ENCODE results near the gene NPTN. TPM values are rescaled to one million over a fixed set of nuclear protein-coding genes. Genes with fewer than 3 reads are reported as not detected.

NPTN gene
- total and polyA plus RNA-seq, 2 of the 13 experiments (the other 11 are each of a cell fraction or from before 2014, with no cell fraction given) = 78.0 to 110 TPM

DNA sequence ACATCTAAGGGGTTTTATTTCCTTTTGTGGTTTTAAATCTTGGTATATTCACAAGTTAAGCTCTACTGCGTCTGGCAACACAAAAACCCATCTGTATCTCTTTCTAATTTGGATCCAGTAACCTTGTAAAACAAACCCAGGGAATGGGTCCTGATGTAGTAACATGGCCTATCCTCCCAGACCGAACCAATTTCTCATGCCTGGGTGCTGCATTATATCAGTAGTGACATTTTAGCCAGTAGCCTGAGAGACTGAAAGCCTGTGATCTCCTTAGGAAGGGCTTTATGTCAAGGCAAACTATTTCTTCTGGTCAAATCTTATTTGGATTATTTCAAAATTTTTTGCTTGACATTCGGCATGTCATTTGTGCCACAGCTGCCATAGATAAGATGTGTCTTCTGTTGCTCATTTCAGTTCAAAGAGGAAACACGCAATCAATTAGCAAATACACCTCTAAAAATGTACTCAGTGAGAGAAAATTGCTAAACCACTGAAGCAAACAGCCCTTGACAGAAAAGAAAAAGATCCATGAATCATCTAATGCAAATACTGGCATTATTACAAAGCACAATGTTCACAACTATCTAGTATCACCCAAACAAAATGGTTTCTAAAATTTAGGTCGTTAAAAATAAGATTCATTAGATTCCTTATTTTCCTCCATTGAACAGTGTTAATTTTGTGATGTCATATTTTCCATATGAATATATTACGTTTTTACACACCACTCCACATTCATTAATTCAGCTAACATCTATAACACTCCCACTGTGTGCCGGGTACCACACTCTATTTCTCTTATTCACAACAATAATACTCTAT is 4.0 kb downstream of the NPTN start (continued):
- no peak for TF ChIP-seq ZHX2 (IDR thresholded peaks at IDR 0.05; ENCODE audit: low read depth)
- no peak for TF ChIP-seq ZHX2 (CRISPR knock-in tag; IDR thresholded peaks at IDR 0.05; ENCODE audit: borderline replicate concordance)
- TF ChIP-seq SOX6 (IDR thresholded peaks at IDR 0.05) = no peak
- TF ChIP-seq SOX6 (CRISPR knock-in tag; IDR thresholded peaks at IDR 0.05) = peak; percentile 66
- peak; percentile 64; the same call in 1 of the 2 replicates for TF ChIP-seq CEBPB (IDR thresholded peaks at IDR 0.05; ENCODE audit: borderline replicate concordance, low read depth, low read length)
- no peak for TF ChIP-seq SRF (IDR thresholded peaks at IDR 0.05; ENCODE audit: low read depth, low read length)
- no peak for TF ChIP-seq PRDM10 (CRISPR knock-in tag; IDR thresholded peaks at IDR 0.05; ENCODE audit: low read depth)
- no peak for TF ChIP-seq ZNF891 (CRISPR knock-in tag; IDR thresholded peaks at IDR 0.05)
- TF ChIP-seq ZNF597 (CRISPR knock-in tag; IDR thresholded peaks at IDR 0.05) = no peak
- TF ChIP-seq, protein P1, sequence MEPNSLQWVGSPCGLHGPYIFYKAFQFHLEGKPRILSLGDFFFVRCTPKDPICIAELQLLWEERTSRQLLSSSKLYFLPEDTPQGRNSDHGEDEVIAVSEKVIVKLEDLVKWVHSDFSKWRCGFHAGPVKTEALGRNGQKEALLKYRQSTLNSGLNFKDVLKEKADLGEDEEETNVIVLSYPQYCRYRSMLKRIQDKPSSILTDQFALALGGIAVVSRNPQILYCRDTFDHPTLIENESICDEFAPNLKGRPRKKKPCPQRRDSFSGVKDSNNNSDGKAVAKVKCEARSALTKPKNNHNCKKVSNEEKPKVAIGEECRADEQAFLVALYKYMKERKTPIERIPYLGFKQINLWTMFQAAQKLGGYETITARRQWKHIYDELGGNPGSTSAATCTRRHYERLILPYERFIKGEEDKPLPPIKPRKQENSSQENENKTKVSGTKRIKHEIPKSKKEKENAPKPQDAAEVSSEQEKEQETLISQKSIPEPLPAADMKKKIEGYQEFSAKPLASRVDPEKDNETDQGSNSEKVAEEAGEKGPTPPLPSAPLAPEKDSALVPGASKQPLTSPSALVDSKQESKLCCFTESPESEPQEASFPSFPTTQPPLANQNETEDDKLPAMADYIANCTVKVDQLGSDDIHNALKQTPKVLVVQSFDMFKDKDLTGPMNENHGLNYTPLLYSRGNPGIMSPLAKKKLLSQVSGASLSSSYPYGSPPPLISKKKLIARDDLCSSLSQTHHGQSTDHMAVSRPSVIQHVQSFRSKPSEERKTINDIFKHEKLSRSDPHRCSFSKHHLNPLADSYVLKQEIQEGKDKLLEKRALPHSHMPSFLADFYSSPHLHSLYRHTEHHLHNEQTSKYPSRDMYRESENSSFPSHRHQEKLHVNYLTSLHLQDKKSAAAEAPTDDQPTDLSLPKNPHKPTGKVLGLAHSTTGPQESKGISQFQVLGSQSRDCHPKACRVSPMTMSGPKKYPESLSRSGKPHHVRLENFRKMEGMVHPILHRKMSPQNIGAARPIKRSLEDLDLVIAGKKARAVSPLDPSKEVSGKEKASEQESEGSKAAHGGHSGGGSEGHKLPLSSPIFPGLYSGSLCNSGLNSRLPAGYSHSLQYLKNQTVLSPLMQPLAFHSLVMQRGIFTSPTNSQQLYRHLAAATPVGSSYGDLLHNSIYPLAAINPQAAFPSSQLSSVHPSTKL (CRISPR knock-in tag; IDR thresholded peaks at IDR 0.05) = peak; percentile 75
- TF ChIP-seq KDM5A (IDR thresholded peaks at IDR 0.05; ENCODE audit: borderline replicate concordance, low read length) = no peak
- TF ChIP-seq ZNF101 (CRISPR knock-in tag; IDR thresholded peaks at IDR 0.05; ENCODE audit: borderline replicate concordance, low read depth) = no peak
- no peak for TF ChIP-seq ZNF337 (CRISPR knock-in tag; IDR thresholded peaks at IDR 0.05; ENCODE audit: borderline replicate concordance, low read depth)

Measured in HepG2 (cell line).